Pancreas (tissue), 10 donors: Measurements from ENCODE around the gene KCNJ9. TPM values are rescaled to one million over a fixed set of nuclear protein-coding genes. Genes with fewer than 3 reads are reported as not detected.

Source experiments
- ATAC-seq, 4 donors: fragments of 200-7000 bp; cut with Tn5 transposase; one replicate each; pipeline versions ENCODE4 v1.8.0 to v1.9.1; 2020; ENCODE audit warnings: mild to moderate bottlenecking in 4 of 4, moderate library complexity in 4 of 4
- DNase-seq, 6 donors: peaks; one replicate each; pipeline ENCODE4 v3.0.0-alpha.2; 2020
- FAIRE-seq: peaks from 2 replicates; lab custom pipeline; 2012; peaks lifted over from hg19 to GRCh38; lab: Jason Lieb, UNC
- H3K27ac ChIP-seq, 4 donors: fragments of 200-600 bp; sonication (generic); 1 replicate in 3 of 4; 2 replicates in 1 of 4; pipeline versions ENCODE4 v1.5.0 to v1.8.0; 2020
- H3K27me3 ChIP-seq, 4 donors: fragments of 200-600 bp; one replicate each; pipeline ENCODE4 v1.8.0; 2021
- H3K36me3 ChIP-seq, 3 donors: fragments of 200-600 bp; sonication (generic) in 1 of 3; one replicate each; pipeline versions ENCODE4 v1.5.0 to v1.8.0; 2020 to 2021
- H3K4me1 ChIP-seq, 3 donors: fragments of 200-600 bp; one replicate each; pipeline ENCODE4 v1.8.0; 2021
- H3K4me3 ChIP-seq, 4 donors: fragments of 200-600 bp; sonication (generic) in 2 of 4; one replicate each; pipeline versions ENCODE4 v1.5.0 to v1.8.0; 2020 to 2021
- H3K9me3 ChIP-seq, 4 donors: fragments of 200-600 bp; one replicate each; pipeline ENCODE4 v1.8.0; 2021
- WGBS, 2 donors: extraction: QIAGEN DNeasy Blood & Tissue Kit; methylation state at CpG; one replicate each; pipeline ENCODE4 v1.1.7; 2013; 5-methylcytosine and 5-hydroxymethylcytosine counted together
- intact Hi-C, 3 donors: fragments of 100-400 bp; cut with DNase I; formaldehyde crosslinking; loops; one replicate each; pipeline versions ENCODE4 v1.11.1 to v1.14.2; 2022
- polyA plus RNA-seq, 2 donors: library from polyadenylated mRNA; stranded (reverse); fragments of 200-250 nt; gene quantifications; one replicate each; pipeline ENCODE4 v1.2.3, GENCODE V29; 2013
- total RNA-seq, 6 donors: library from RNA; stranded (reverse); fragmentation: NEBNext Ultra II Directional in 4 of 6; extraction: Animal tissue kit (Norgen Biotek cat#: 25700) in 4 of 6; gene quantifications; one replicate each; pipeline versions ENCODE4 v1.2.1 to v1.2.4, GENCODE V29; 2021 to 2023
- TF ChIP-seq, protein P1 (sequence below), 4 donors: fragments of 200-600 bp; sonication (generic) in 3 of 4; IDR thresholded peaks; one replicate each; pipeline versions ENCODE4 v1.5.0 to v1.8.0; 2021; ENCODE audit warnings: antibody characterized with exemption in 4 of 4
- donor health status: healthy with polysubstance abuse.
- donor health status: DM: no; HTN: no; CAD: no; lungs with moderate emphysema.
- donor health status: DM: no; HTN: no; CAD: no.
- donor health status: control.
- donor health status: control.
- donor health status: Bipolar disorder and iron deficiency.
- donor health status: DM: yes; HTN: yes; CAD: no.
- donor health status: DM: no; HTN: no; CAD: no.
- donor health status: DM: no; HTN: no; CAD: no.
- donor health status: DM: yes; HTN: yes; CAD: no.

The KCNJ9 gene
- total and polyA plus RNA-seq, 8 donors, result 0.02 to 0.04 TPM; not detected in 6

DNA sequence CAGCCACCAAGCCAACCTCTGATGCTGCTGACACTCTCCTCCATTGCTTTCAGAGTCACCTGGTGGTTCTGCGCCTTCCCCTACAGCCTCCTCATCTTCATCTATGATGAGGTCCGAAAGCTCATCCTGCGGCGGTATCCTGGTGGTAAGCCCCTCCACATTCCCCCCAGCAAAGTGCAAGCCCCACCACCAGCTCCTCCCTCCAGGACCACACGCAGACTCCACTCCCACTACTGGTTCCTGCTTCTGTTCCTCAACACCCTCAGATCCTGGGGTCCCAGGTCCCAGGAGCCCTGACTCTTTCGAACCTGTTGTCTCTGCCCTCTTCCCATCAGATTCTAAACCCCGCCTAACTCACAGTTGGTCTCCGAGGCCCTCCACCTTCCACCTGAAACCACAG lies 58.5 kb downstream of the KCNJ9 start:
- no peaks in the 10 kb centered on the region for H3K4me1 ChIP-seq
- H3K27ac ChIP-seq, result no peak overlapping the region
- FAIRE-seq (no peak), DNase-seq (no peak), ATAC-seq (no peak)
- no peaks in the 10 kb centered on the region for H3K36me3 ChIP-seq
- 84 to 88% methylated on average over 8 of the region's 8 CpGs for whole genome bisulfite sequencing, 2 donors
- no peaks in the 10 kb centered on the region for H3K27me3 ChIP-seq
- H3K9me3 ChIP-seq, result no peaks in the 10 kb centered on the region
- intact Hi-C loops, result no loop called here
- TF ChIP-seq, protein P1, sequence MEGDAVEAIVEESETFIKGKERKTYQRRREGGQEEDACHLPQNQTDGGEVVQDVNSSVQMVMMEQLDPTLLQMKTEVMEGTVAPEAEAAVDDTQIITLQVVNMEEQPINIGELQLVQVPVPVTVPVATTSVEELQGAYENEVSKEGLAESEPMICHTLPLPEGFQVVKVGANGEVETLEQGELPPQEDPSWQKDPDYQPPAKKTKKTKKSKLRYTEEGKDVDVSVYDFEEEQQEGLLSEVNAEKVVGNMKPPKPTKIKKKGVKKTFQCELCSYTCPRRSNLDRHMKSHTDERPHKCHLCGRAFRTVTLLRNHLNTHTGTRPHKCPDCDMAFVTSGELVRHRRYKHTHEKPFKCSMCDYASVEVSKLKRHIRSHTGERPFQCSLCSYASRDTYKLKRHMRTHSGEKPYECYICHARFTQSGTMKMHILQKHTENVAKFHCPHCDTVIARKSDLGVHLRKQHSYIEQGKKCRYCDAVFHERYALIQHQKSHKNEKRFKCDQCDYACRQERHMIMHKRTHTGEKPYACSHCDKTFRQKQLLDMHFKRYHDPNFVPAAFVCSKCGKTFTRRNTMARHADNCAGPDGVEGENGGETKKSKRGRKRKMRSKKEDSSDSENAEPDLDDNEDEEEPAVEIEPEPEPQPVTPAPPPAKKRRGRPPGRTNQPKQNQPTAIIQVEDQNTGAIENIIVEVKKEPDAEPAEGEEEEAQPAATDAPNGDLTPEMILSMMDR (IDR thresholded peaks at IDR 0.05), result no peak
- H3K4me3 ChIP-seq, result no peak overlapping the region

Other genes starting within 250 kb of the KCNJ9 start
- not detected for gene VSIG8, start 218.9 kb upstream of the KCNJ9 start, total RNA-seq
- under 1 TPM; 0.16 to 0.27 TPM for gene VSIG8, start 218.9 kb upstream of the KCNJ9 start, polyA plus RNA-seq
- gene CFAP45, start 181.4 kb upstream of the KCNJ9 start, total RNA-seq, result under 1 TPM in 4 of 6 donors, not detected in 2; 0.16 to 0.54 (median 0.31) TPM
- gene CFAP45, start 181.4 kb upstream of the KCNJ9 start, polyA plus RNA-seq, result 1 to 10 TPM in 1 of 2 donors, under 1 TPM in 1; 0.80 to 1.5 TPM
- 100 to 1,000 TPM in 4 of 6 donors, 10 to 100 TPM in 2; 93.2 to 242 (median 117) TPM for gene TAGLN2, start 156.0 kb upstream of the KCNJ9 start, total RNA-seq
- 100 to 1,000 TPM; 198 to 200 TPM for gene TAGLN2, start 156.0 kb upstream of the KCNJ9 start, polyA plus RNA-seq
- gene IGSF9, start 135.9 kb upstream of the KCNJ9 start, total RNA-seq, result 1 to 10 TPM in 5 of 6 donors, under 1 TPM in 1; 0.83 to 4.3 (median 1.5) TPM
- gene IGSF9, start 135.9 kb upstream of the KCNJ9 start, polyA plus RNA-seq, result 1 to 10 TPM; 3.0 to 5.4 TPM
- not detected for gene SLAMF9, start 127.3 kb upstream of the KCNJ9 start, total RNA-seq
- gene SLAMF9, start 127.3 kb upstream of the KCNJ9 start, polyA plus RNA-seq, result not detected
- gene PIGM, start 49.5 kb upstream of the KCNJ9 start, total RNA-seq, result 1 to 10 TPM; 4.0 to 7.6 (median 5.2) TPM
- 1 to 10 TPM; 2.7 to 4.2 TPM for gene PIGM, start 49.5 kb upstream of the KCNJ9 start, polyA plus RNA-seq
- gene KCNJ10, start 11.4 kb upstream of the KCNJ9 start, total RNA-seq, result under 1 TPM in 2 of 6 donors, not detected in 4; 0.08 to 0.09 TPM
- gene KCNJ10, start 11.4 kb upstream of the KCNJ9 start, polyA plus RNA-seq, result under 1 TPM in 1 of 2 donors, not detected in 1; 0.05 TPM
- gene IGSF8, start 17.1 kb downstream of the KCNJ9 start, total RNA-seq, result 10 to 100 TPM; 12.9 to 24.5 (median 16.5) TPM
- 10 to 100 TPM; 24.7 TPM for gene IGSF8, start 17.1 kb downstream of the KCNJ9 start, polyA plus RNA-seq
- 1 to 10 TPM in 1 of 6 donors, under 1 TPM in 5; 0.34 to 2.7 (median 0.45) TPM for gene ATP1A2, start 34.2 kb downstream of the KCNJ9 start, total RNA-seq
- 1 to 10 TPM in 1 of 2 donors, under 1 TPM in 1; 0.89 to 1.6 TPM for gene ATP1A2, start 34.2 kb downstream of the KCNJ9 start, polyA plus RNA-seq
- gene ATP1A4, start 70.1 kb downstream of the KCNJ9 start, total RNA-seq, result not detected
- gene ATP1A4, start 70.1 kb downstream of the KCNJ9 start, polyA plus RNA-seq, result not detected
- gene CASQ1, start 109.0 kb downstream of the KCNJ9 start, total RNA-seq, result not detected
- gene CASQ1, start 109.0 kb downstream of the KCNJ9 start, polyA plus RNA-seq, result under 1 TPM in 1 of 2 donors, not detected in 1; 0.14 TPM
- gene PEA15, start 123.8 kb downstream of the KCNJ9 start, total RNA-seq, result 10 to 100 TPM; 15.0 to 47.3 (median 23.0) TPM
- 10 to 100 TPM; 37.3 to 52.3 TPM for gene PEA15, start 123.8 kb downstream of the KCNJ9 start, polyA plus RNA-seq
- 10 to 100 TPM; 51.1 to 93.0 (median 74.5) TPM for gene DCAF8, start 181.0 kb downstream of the KCNJ9 start, total RNA-seq
- 100 to 1,000 TPM in 1 of 2 donors, 10 to 100 TPM in 1; 98.8 to 122 TPM for gene DCAF8, start 181.0 kb downstream of the KCNJ9 start, polyA plus RNA-seq
- gene PEX19, start 203.6 kb downstream of the KCNJ9 start, total RNA-seq, result 10 to 100 TPM; 15.0 to 27.9 (median 22.6) TPM
- 10 to 100 TPM in 1 of 2 donors, 1 to 10 TPM in 1; 6.8 to 18.0 TPM for gene PEX19, start 203.6 kb downstream of the KCNJ9 start, polyA plus RNA-seq